Esophagus (tissue), 2 donors: Measurements from ENCODE around the gene AKAP12. TPM values are rescaled to one million over a fixed set of nuclear protein-coding genes. Genes with fewer than 3 reads are reported as not detected.

ENCODE experiments used
- H3K27ac ChIP-seq, 2 donors: one replicate each; pipeline ENCODE4 v1.5.1; 2013; ENCODE audit warnings: low read depth in 2 of 2, mild to moderate bottlenecking in 2 of 2, inconsistent platforms in 1 of 2, low read length in 1 of 2, moderate library complexity in 1 of 2
- H3K27me3 ChIP-seq, 2 donors: one replicate each; pipeline ENCODE4 v1.6.1; 2013; ENCODE audit warnings: low read length in 2 of 2, control low read depth in 1 of 2, mild to moderate bottlenecking in 1 of 2; ENCODE audit not compliant: insufficient read depth in 2 of 2, control insufficient read depth in 1 of 2
- H3K36me3 ChIP-seq, 2 donors: one replicate each; pipeline ENCODE4 v1.6.1; 2013; ENCODE audit warnings: low read length in 1 of 2; ENCODE audit not compliant: control insufficient read depth in 2 of 2, insufficient read depth in 2 of 2
- H3K4me1 ChIP-seq, 2 donors: one replicate each; pipeline ENCODE4 v1.6.1; 2013; ENCODE audit warnings: low read length in 1 of 2; ENCODE audit not compliant: control insufficient read depth in 2 of 2, insufficient read depth in 2 of 2
- H3K4me3 ChIP-seq, 2 donors: one replicate each; pipeline ENCODE4 v1.5.1; 2013; ENCODE audit warnings: low read length in 2 of 2, mild to moderate bottlenecking in 2 of 2, low read depth in 1 of 2, moderate library complexity in 1 of 2
- H3K9me3 ChIP-seq, 2 donors: one replicate each; pipeline ENCODE4 v1.6.1; 2013; ENCODE audit warnings: mild to moderate bottlenecking in 2 of 2, low read depth in 1 of 2, low read length in 1 of 2, moderate library complexity in 1 of 2; ENCODE audit not compliant: control insufficient read depth in 2 of 2, insufficient read depth in 1 of 2
- WGBS, 2 donors: extraction: QIAGEN DNeasy Blood & Tissue Kit; methylation state at CpG; one replicate each; pipeline ENCODE4 v1.1.7; 2013; 5-methylcytosine and 5-hydroxymethylcytosine counted together
- polyA plus RNA-seq, 2 donors: library from polyadenylated mRNA; stranded (reverse); fragments of 200-250 nt; gene quantifications; one replicate each; pipeline ENCODE4 v1.2.3, GENCODE V29; 2013
- donor health status: healthy with polysubstance abuse.
- donor health status: Bipolar disorder and iron deficiency.

AKAP12 gene
- polyA plus RNA-seq, 2 donors: 1.3 to 3.9 TPM

GRCh38 chr6:151248295-151248694 lies 8.5 kb downstream of the AKAP12 start:
- no peaks in the 10 kb centered on the region for H3K27me3 ChIP-seq
- no peaks in the 10 kb centered on the region for H3K36me3 ChIP-seq
- no peak overlapping the region for H3K27ac ChIP-seq
- no peak overlapping the region for H3K4me3 ChIP-seq
- H3K9me3 ChIP-seq: peaks cover 0 to 3% of the 10 kb centered on the region in 2 donors
- WGBS, 2 donors: 86 to 87% methylated on average over 3 of the region's 3 CpGs
- no peaks in the 10 kb centered on the region for H3K4me1 ChIP-seq

GRCh38 chr6:151252634-151253033 lies 12.9 kb downstream of the AKAP12 start:
- Histone ChIP-seq H3K27me3 (no peaks in the 10 kb centered on the region), H3K36me3 (no peaks in the 10 kb centered on the region), H3K4me1 (no peaks in the 10 kb centered on the region), H3K4me3 (no peak overlapping the region), H3K27ac (no peak overlapping the region), H3K9me3 (peaks cover 0 to 3% of the 10 kb centered on the region in 2 donors)
- WGBS, 2 donors: 78 to 85% methylated on average over 6 of the region's 6 CpGs

DNA sequence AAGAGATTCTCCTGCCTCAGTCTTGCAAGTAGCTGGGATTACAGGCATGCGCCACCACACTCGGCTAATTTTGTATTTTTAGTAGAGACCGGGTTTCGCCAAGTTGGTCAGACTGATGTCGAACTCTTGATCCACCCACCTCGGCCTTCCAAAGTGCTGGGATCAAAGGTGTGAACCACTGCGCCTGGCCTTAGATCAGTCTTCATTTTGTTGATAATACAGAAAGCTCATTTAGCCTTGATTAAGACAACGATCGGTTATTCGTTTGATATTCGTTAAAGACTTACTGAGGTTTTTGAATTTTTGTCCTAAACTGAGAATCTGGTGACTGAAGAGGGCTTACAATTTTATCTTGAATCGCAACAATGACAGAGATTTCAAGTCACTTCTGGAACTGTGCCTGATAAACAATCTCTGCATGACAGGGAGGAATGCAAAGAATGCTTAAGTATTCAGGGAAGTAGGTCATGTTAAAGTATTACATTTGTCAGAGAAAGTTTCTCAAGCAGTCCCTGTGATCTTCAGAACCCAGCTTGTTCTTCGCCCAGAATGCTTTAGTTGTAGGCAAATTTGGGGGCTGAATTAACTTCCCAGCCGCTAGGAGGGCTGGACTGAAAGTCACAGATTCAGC lies 14.8 kb downstream of the AKAP12 start:
- Histone ChIP-seq H3K27me3 (no peaks in the 10 kb centered on the region), H3K27ac (no peak overlapping the region), H3K4me1 (no peaks in the 10 kb centered on the region), H3K9me3 (peaks cover 0 to 3% of the 10 kb centered on the region in 2 donors), H3K4me3 (no peak overlapping the region), H3K36me3 (no peaks in the 10 kb centered on the region)
- WGBS, 2 donors: 65 to 73% methylated on average over 14 of the region's 14 CpGs

GRCh38 chr6:151255811-151256210 lies 16.0 kb downstream of the AKAP12 start:
- Histone ChIP-seq H3K27ac (no peak overlapping the region), H3K4me1 (no peaks in the 10 kb centered on the region), H3K36me3 (no peaks in the 10 kb centered on the region), H3K4me3 (no peak overlapping the region), H3K27me3 (no peaks in the 10 kb centered on the region), H3K9me3 (no peaks in the 10 kb centered on the region)
- WGBS, 2 donors: 78 to 79% methylated on average over 3 of the region's 3 CpGs

GRCh38 chr6:151257985-151258445 lies 18.2 kb downstream of the AKAP12 start:
- 33 to 38% methylated on average over 4 of the region's 4 CpGs for WGBS, 2 donors
- Histone ChIP-seq H3K4me1 (no peaks in the 10 kb centered on the region), H3K36me3 (no peaks in the 10 kb centered on the region), H3K27ac (no peak overlapping the region), H3K27me3 (no peaks in the 10 kb centered on the region), H3K9me3 (no peaks in the 10 kb centered on the region), H3K4me3 (no peak overlapping the region)

DNA sequence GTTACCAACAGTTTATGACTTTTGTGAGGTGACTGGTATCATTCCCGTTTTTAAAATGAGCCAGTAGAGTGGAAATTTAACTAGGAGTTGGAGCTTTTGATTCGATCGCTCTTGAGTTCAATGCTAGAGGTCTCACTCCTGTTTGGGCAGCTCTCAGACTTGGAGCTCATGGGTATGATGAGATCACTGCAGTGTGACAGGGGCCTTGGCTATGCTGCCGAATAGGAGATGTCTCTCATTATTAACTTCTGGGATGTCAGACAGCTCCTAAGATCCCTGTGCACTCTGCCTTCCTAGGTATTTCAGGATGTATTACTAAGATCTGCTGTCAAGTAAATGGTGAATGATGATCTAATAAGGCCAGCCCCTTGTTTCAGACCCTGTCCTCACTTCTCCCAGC lies 20.4 kb downstream of the AKAP12 start:
- Histone ChIP-seq H3K27me3 (no peaks in the 10 kb centered on the region), H3K9me3 (no peaks in the 10 kb centered on the region), H3K4me3 (no peak overlapping the region), H3K27ac (no peak overlapping the region), H3K4me1 (no peaks in the 10 kb centered on the region), H3K36me3 (no peaks in the 10 kb centered on the region)
- 71 to 82% methylated on average over 4 of the region's 4 CpGs for WGBS, 2 donors

DNA sequence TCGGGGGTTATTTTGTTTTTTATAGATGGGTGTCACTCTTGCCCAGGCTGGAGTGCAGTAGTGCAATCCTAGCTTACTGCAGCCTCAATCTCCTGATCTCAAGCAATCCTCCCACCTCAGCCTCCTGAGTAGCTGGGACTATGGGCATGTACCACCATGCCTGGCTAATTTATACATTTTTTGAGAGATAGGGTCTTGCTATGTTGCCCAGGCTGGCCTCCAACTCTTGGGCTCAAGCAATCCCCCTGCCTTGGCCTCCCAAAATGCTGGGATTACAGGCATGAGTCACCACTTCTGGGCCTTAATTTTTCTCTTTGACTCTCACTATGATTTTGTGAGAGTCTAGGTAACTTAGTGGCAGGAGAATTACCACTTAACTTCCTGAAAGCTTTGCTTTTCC lies 23.3 kb downstream of the AKAP12 start:
- WGBS, 2 donors: 84 to 87% methylated on average over 1 of the region's 1 CpG
- no peak overlapping the region for H3K27ac ChIP-seq

DNA sequence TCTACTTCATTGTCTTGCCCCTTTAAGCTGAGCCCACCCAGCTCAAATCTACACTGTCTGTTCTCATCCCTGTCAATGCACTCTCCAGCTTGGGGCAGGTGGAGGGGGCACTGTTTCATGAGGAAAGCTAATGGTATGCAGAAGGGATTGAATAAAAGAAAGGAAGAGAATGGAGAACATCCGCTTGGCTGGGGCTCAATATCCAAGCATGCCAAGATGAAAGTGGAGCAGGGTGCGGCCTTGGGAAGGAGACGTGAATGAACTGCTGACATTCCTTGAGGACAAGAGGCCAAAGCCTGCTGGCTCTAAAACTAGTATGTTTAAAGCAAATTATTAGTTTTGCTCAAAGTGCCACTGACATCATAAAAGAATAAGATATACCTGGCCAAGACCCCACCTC lies 24.2 kb downstream of the AKAP12 start:
- H3K4me3 ChIP-seq: no peak overlapping the region
- H3K4me1 ChIP-seq: no peaks in the 10 kb centered on the region
- H3K27me3 ChIP-seq: no peaks in the 10 kb centered on the region
- whole genome bisulfite sequencing, 2 donors: 45 to 56% methylated on average over 3 of the region's 3 CpGs
- no peaks in the 10 kb centered on the region for H3K36me3 ChIP-seq
- no peak overlapping the region for H3K27ac ChIP-seq
- no peaks in the 10 kb centered on the region for H3K9me3 ChIP-seq

More for the DNA sequence above, 23.3 kb downstream of the AKAP12 start:
- Histone ChIP-seq H3K4me3 (no peak overlapping the region), H3K9me3 (no peaks in the 10 kb centered on the region), H3K36me3 (no peaks in the 10 kb centered on the region), H3K27me3 (no peaks in the 10 kb centered on the region), H3K4me1 (no peaks in the 10 kb centered on the region)

DNA sequence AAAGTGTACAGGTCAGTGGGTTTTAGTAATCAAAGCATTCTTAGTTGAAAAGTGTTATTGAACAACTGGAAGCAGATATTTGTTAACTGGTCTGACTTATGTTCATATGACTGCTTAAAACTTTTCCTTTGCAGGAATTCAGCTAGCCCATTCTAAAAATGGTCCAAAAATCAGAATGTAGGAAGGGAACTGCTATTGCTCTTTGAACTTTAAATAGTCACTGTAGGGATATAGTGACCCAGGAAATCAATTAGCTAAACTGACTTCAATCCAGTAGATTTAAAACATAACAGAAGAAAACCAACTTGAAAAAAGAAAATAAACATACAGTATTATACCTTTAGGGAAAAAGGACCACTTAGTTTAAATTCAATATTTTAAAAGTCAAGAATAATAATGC lies 25.5 kb downstream of the AKAP12 start:
- no peak overlapping the region for H3K4me3 ChIP-seq
- no peaks in the 10 kb centered on the region for H3K4me1 ChIP-seq
- H3K27ac ChIP-seq: no peak overlapping the region
- H3K27me3 ChIP-seq: no peaks in the 10 kb centered on the region
- no peaks in the 10 kb centered on the region for H3K9me3 ChIP-seq
- no peaks in the 10 kb centered on the region for H3K36me3 ChIP-seq

DNA sequence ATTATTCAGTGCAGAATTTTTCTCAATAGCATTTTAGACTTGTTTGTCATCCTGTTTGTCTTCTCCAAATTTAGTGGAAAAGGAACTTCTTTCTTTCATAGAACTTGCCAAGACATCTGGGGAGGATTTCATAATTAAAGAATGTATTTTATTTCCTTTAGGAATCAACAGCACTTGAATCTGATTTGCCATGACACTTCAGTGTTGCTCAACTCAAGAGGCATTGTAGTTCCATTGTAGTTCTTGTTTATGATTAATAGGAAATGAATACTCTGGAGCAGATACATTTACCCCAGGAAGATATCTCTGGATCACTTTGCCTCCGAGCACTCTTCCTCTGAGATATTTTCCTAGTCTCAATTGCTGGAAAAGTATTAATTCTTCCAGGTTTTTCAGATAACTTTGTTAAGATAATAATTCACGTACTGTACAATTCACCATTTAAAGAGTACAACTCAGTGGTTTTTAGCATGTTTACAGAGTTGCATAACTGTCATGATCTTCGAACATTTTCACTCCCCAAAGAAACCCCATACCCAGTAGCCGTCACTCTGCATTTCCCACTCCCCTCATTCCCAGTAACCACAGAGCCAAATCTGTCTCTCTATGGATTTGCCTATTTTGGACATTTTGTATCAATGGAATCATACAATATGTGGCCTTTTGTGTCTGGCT lies 29.7 kb downstream of the AKAP12 start:
- H3K9me3 ChIP-seq: peaks cover 0 to 2% of the 10 kb centered on the region in 2 donors
- 66 to 70% methylated on average over 4 of the region's 4 CpGs for WGBS, 2 donors
- no peak overlapping the region for H3K27ac ChIP-seq
- no peaks in the 10 kb centered on the region for H3K4me1 ChIP-seq
- no peaks in the 10 kb centered on the region for H3K36me3 ChIP-seq
- H3K4me3 ChIP-seq: no peak overlapping the region
- H3K27me3 ChIP-seq: no peaks in the 10 kb centered on the region
